Measurements from ENCODE around the gene TPRG1.

- TF ChIP-seq CTCF (IDR thresholded peaks at IDR 0.05) (no peak), POLR2A (IDR thresholded peaks at IDR 0.05) (no peak)
Observed at GRCh38 chr3:189372243-189372642, 200.5 kb downstream of the TPRG1 start.

Measured in body of pancreas (tissue), 4 donors.